ENCODE results near the gene KRTAP12-2. TPM values are rescaled to one million over a fixed set of nuclear protein-coding genes. Genes with fewer than 3 reads are reported as not detected.
A peak's percentile ranks its signal among the peaks of the same experiment; 100 is the strongest.

Gene KRTAP12-2
- total and polyA plus RNA-seq, 8 donors = not detected

DNA sequence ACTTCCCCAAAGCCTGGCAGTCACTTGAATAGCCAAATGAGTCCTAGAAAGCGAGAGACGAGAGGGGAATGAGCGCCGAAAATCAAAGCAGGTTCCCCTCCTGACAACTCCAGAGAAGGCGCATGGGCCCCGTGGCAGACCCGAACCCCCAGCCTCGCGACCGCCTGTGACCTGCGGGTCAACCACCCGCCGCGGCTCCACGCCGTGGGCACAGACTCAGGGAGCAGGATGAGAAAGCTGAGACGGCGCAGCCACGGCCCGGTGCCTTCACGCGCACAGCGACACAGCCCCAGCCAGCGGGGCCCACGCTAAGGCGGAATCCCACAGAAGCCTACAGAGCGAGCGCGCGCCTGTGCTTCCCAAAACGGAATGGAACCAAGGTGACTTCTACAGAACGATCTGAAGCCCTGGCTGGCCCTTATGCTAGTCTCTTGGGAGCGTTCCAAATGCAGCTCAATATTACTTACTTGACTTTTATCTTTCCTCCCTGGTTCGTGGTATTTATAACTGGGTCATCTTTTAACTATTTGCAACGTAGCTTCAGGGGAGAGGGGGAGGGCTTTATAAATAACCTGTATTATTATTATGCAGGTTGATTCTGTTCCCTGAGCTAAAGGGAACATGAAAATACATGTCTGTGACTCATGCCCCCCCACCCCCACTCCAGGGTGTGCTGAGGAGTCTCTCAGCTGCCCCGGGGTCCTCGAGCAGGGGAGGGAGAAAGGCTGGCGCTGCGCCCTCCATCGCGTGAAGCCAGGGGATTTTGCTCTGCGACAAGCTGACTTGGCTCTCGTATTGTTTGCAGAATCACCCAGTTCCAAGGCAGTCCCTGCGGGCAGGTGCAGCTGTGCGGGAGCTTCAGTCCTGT is 42.9 kb upstream of the KRTAP12-2 start:
- no peaks in the 10 kb centered on the region for H3K36me3 ChIP-seq
- FAIRE-seq (no peak), ATAC-seq (peak in 1 of 4 donors; percentile 42), DNase-seq (peak in 1 of 6 donors; percentile 39)
- intact Hi-C loops (cut with DNase I) = no loop called here
- TF ChIP-seq, protein P1, sequence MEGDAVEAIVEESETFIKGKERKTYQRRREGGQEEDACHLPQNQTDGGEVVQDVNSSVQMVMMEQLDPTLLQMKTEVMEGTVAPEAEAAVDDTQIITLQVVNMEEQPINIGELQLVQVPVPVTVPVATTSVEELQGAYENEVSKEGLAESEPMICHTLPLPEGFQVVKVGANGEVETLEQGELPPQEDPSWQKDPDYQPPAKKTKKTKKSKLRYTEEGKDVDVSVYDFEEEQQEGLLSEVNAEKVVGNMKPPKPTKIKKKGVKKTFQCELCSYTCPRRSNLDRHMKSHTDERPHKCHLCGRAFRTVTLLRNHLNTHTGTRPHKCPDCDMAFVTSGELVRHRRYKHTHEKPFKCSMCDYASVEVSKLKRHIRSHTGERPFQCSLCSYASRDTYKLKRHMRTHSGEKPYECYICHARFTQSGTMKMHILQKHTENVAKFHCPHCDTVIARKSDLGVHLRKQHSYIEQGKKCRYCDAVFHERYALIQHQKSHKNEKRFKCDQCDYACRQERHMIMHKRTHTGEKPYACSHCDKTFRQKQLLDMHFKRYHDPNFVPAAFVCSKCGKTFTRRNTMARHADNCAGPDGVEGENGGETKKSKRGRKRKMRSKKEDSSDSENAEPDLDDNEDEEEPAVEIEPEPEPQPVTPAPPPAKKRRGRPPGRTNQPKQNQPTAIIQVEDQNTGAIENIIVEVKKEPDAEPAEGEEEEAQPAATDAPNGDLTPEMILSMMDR (IDR thresholded peaks at IDR 0.05) = no peak
- H3K4me3 ChIP-seq = no peak overlapping the region
- no peaks in the 10 kb centered on the region for H3K4me1 ChIP-seq
- 4 to 5% methylated on average over 45 of the region's 45 CpGs for WGBS, 2 donors
- H3K27me3 ChIP-seq = peaks cover 0 to 41% (median 4%) of the 10 kb centered on the region in 4 donors
- no peaks in the 10 kb centered on the region for H3K9me3 ChIP-seq
- no peak overlapping the region for H3K27ac ChIP-seq

DNA sequence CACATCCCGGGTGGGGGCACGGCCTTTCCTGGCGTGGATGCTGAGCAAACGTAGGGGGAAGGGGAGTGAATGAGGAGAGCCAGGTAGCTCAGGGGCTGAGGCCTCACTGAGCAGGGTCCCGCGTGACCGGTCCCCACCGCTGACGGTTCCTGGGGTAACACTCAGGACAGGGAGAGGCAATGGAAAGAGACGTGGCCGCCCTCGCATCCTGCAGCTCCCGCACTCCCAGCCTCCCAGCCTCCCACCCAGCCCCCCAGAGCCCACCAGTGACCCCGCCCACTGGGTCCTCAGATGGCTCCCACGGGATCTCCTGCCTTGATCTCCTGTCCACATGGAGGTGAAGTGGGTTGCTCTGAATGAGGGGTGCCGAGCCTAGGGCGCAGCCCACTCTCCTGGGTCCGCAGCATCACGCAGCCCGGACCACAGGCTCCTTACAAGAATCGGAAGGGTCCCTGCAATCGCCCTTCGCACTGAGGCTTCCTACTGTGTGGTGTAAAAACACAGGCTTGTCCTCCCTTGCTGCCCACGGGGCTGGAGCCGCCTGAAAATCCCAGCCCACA is 42.2 kb upstream of the KRTAP12-2 start:
- DNase-seq (no peak), ATAC-seq (no peak), FAIRE-seq (no peak)
- Histone ChIP-seq H3K27me3 (peaks cover 0 to 40% (median 4%) of the 10 kb centered on the region in 4 donors), H3K9me3 (no peaks in the 10 kb centered on the region), H3K4me1 (no peaks in the 10 kb centered on the region), H3K36me3 (no peaks in the 10 kb centered on the region), H3K27ac (no peak overlapping the region), H3K4me3 (no peak overlapping the region)
- intact Hi-C loops (cut with DNase I) = no loop called here
- WGBS, 2 donors = 22% methylated on average over 25 of the region's 25 CpGs
- TF ChIP-seq, protein P1 (IDR thresholded peaks at IDR 0.05) = no peak

DNA sequence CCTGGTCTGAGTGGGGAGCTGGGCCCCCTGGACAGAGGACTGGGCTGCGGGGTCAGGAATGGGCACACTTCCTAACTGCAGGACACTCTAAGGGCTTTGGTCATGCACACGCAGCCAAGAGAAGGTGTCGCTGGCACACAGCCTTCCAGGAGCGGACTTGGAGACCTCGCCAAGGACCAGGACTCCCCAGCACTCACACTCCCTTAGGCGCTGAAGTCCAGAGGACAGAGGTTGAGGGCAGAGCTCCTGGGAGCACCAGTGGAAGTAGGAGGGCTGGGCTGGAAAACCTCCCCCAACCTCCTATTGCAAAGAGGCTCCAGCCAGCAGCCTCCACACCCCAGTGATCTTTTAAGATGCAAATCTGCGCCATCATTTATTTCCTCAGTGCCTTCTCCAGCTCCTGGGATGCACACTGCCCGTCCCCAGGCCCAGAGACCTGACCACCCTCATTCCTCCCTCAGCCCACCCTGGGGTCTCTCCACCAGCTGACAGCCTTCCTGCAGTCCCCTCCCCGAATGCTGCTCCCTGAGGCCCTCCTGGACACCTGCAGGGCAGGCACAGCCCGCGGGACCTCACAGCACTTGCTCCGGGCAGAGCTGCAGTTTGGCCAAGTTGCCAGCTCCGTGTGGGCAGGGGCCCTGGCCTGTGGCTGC is 41.6 kb upstream of the KRTAP12-2 start:
- peaks cover 0 to 34% (median 4%) of the 10 kb centered on the region in 4 donors for H3K27me3 ChIP-seq
- TF ChIP-seq, protein P1 (IDR thresholded peaks at IDR 0.05) = no peak
- FAIRE-seq (no peak), DNase-seq (peak in 1 of 6 donors; percentile 51), ATAC-seq (no peak)
- H3K36me3 ChIP-seq = no peaks in the 10 kb centered on the region
- no peak overlapping the region for H3K4me3 ChIP-seq
- no peaks in the 10 kb centered on the region for H3K9me3 ChIP-seq
- no peak overlapping the region for H3K27ac ChIP-seq
- intact Hi-C loops (cut with DNase I) = no loop called here
- H3K4me1 ChIP-seq = no peaks in the 10 kb centered on the region
- WGBS, 2 donors = 20 to 35% methylated on average over 13 of the region's 13 CpGs

DNA sequence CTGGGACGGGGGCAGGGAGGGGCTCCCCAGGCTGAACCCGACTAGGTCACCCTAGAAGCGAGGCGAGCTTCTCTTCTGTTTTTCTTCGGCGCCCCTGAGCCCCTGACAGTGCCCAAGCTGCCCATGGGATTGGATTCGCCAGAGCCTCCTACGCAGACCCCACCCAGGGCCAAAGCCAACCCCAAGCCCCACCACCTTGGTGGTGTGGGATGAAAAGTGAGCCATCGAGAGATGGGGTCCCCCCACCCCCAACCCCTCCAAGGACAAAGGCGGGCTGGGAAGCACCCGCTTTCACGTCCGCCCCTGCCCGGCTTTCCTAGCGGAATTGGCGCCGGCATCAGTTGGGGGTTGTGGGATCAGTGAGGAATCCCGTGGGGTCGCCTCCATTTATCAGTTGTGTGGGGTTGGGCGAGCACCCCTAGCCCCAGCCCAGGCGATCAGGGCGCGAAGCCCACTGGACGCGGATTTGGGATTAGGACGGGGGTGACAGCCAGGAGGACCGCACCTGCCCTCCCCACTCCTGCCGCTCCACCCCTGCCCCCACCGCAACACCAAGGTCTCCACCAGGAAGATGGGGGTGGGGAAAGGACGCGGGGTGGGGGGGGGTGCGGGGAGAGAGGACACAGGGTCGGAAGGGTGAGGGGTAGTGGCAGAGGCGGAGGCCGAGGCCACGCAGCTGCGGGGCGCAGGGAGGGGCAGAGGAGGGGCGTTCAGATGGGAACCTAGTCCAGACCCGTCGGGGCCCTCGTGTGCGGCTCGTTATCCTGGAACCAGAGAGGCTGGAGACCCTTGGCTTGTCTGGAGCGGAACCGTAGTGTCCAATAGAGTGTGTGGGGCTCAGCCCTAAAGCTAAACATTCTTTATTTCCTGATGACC is 40.2 kb upstream of the KRTAP12-2 start:
- TF ChIP-seq, protein P1 (IDR thresholded peaks at IDR 0.05) = no peak
- intact Hi-C loops (cut with DNase I) = no loop called here
- no peak for DNase-seq
- H3K4me1 ChIP-seq = no peaks in the 10 kb centered on the region
- H3K4me3 ChIP-seq = no peak overlapping the region
- no peaks in the 10 kb centered on the region for H3K9me3 ChIP-seq
- no peaks in the 10 kb centered on the region for H3K36me3 ChIP-seq
- no peak for ATAC-seq
- peaks cover 0 to 25% (median 4%) of the 10 kb centered on the region in 4 donors for H3K27me3 ChIP-seq
- WGBS, 2 donors = 10 to 23% methylated on average over 42 to 46 of the region's 46 CpGs
- H3K27ac ChIP-seq = no peak overlapping the region
- no peak for FAIRE-seq
